Gastrocnemius medialis (tissue), 4 donors: ENCODE results near the gene MCM7.

Experiments
- CTCF ChIP-seq, 5 experiments: fragments of 450-650 bp in 3 of 5; fragments of 200-600 bp in 2 of 5; sonication (generic) in 2 of 5; IDR thresholded peaks in 4 of 5; conservative IDR thresholded peaks in 1 of 5; 1 replicate in 4 of 5; 2 replicates in 1 of 5; pipeline ENCODE4 v1.5.1; 2016 to 2019; ENCODE audit warnings: antibody characterized with exemption in 5 of 5, mild to moderate bottlenecking in 3 of 5, moderate library complexity in 3 of 5
- POLR2A ChIP-seq, 2 donors: fragments of 450-650 bp; IDR thresholded peaks; one replicate each; pipeline ENCODE4 v1.6.1; 2017; ENCODE audit warnings: antibody characterized with exemption in 2 of 2, mild to moderate bottlenecking in 2 of 2, moderate library complexity in 2 of 2

GRCh38 chr7:100044718-100045117 is 56.5 kb downstream of the MCM7 start:
- no peak for TF ChIP-seq CTCF (IDR thresholded peaks at IDR 0.05 in 4 of 5, conservative IDR thresholded peaks at IDR 0.05 in 1 of 5)
- TF ChIP-seq POLR2A (IDR thresholded peaks at IDR 0.05): no peak
